NCI-H526 treated with DMSO at 0.1 percent for 48 hours (cell line): ENCODE measurements around the gene ACTG2.
"Not testable (repeated sequence)": the region's sequence is repeated elsewhere in the genome, so short reads cannot be mapped to it uniquely, and the experiment has no call there.

ENCODE experiments used
- DNase-seq: peaks from one replicate; lab custom pipeline; 2025; lab: John Stamatoyannopoulos, UW

ACTG2 gene

GRCh38 chr2:73893764-73894474, 1.1 kb downstream of the ACTG2 start:
- no peak for DNase-seq

- no peak for DNase-seq
Measured at GRCh38 chr2:73894475-73894850, 1.7 kb downstream of the ACTG2 start.

- DNase-seq: no peak
Measured at GRCh38 chr2:73894877-73895276, 2.1 kb downstream of the ACTG2 start.

GRCh38 chr2:73895473-73895872, 2.7 kb downstream of the ACTG2 start:
- DNase-seq: no peak

- no peak for DNase-seq
Measured at GRCh38 chr2:73896362-73897239, 3.8 kb downstream of the ACTG2 start.

- DNase-seq: no peak
Measured at GRCh38 chr2:73897240-73897583, 4.4 kb downstream of the ACTG2 start.

- no peak for DNase-seq
Measured at GRCh38 chr2:73897934-73898333, 5.1 kb downstream of the ACTG2 start.

- DNase-seq: no peak
Measured at GRCh38 chr2:73899801-73900336, 7.1 kb downstream of the ACTG2 start.

- DNase-seq: no peak
Measured at GRCh38 chr2:73901143-73901542, 8.3 kb downstream of the ACTG2 start.

GRCh38 chr2:73902284-73902683, 9.5 kb downstream of the ACTG2 start:
- no peak for DNase-seq

- no peak for DNase-seq
Measured at GRCh38 chr2:73903313-73903712, 10.5 kb downstream of the ACTG2 start.

GRCh38 chr2:73903949-73904613, 11.3 kb downstream of the ACTG2 start:
- not testable (repeated sequence) for DNase-seq

- DNase-seq: no peak
Measured at GRCh38 chr2:73904952-73905351, 12.1 kb downstream of the ACTG2 start.

GRCh38 chr2:73906847-73907505, 14.2 kb downstream of the ACTG2 start:
- no peak for DNase-seq

GRCh38 chr2:73907840-73908452, 15.1 kb downstream of the ACTG2 start:
- DNase-seq: no peak

- DNase-seq: no peak
Measured at GRCh38 chr2:73908689-73909652, 16.2 kb downstream of the ACTG2 start.

- no peak for DNase-seq
Measured at GRCh38 chr2:73910873-73911547, 18.2 kb downstream of the ACTG2 start.

- DNase-seq: no peak
Measured at GRCh38 chr2:73911548-73912208, 18.9 kb downstream of the ACTG2 start.

GRCh38 chr2:73913414-73914054, 20.7 kb downstream of the ACTG2 start:
- DNase-seq: no peak
